HG03108 (cell line): ENCODE measurements around the gene COL8A1.

Experiments used
- ATAC-seq: cut with Tn5 transposase; IDR thresholded peaks from one replicate; pipeline ENCODE4 v1.9.1; 2021; ENCODE audit warnings: moderate library complexity; ENCODE audit not compliant: unreplicated experiment

Gene COL8A1

GRCh38 chr3:99781761-99782160 lies 143.4 kb downstream of the COL8A1 start:
- ATAC-seq = no peak

- ATAC-seq = no peak
Observed at GRCh38 chr3:99783011-99783573, 144.7 kb downstream of the COL8A1 start.

- ATAC-seq = peak; percentile 90
Observed at GRCh38 chr3:99789011-99789721, 150.8 kb downstream of the COL8A1 start.

GRCh38 chr3:99794485-99794884 lies 156.1 kb downstream of the COL8A1 start:
- no peak for ATAC-seq

- ATAC-seq = no peak
Observed at GRCh38 chr3:99795573-99795972, 157.2 kb downstream of the COL8A1 start.

- ATAC-seq = no peak
Observed at GRCh38 chr3:99799422-99799821, 161.0 kb downstream of the COL8A1 start.

- no peak for ATAC-seq
Observed at GRCh38 chr3:99803297-99803696, 164.9 kb downstream of the COL8A1 start.

- ATAC-seq = no peak
Observed at GRCh38 chr3:99805160-99805559, 166.8 kb downstream of the COL8A1 start.

- ATAC-seq = no peak
Observed at GRCh38 chr3:99808163-99808794, 169.9 kb downstream of the COL8A1 start.

GRCh38 chr3:99809565-99809964 lies 171.2 kb downstream of the COL8A1 start:
- ATAC-seq = no peak

GRCh38 chr3:99810403-99810802 lies 172.0 kb downstream of the COL8A1 start:
- ATAC-seq = no peak

- ATAC-seq = no peak
Observed at GRCh38 chr3:99817047-99817436, 178.6 kb downstream of the COL8A1 start.

GRCh38 chr3:99817437-99818240 lies 179.2 kb downstream of the COL8A1 start, which contains the start of gene CMSS1:
TSS of gene CMSS1 (plus strand) at chr3:99817862.
- peak; percentile 98 for ATAC-seq

- no peak for ATAC-seq
Observed at GRCh38 chr3:99818818-99819217, 180.4 kb downstream of the COL8A1 start.

- ATAC-seq = no peak
Observed at GRCh38 chr3:99823723-99824711, 185.6 kb downstream of the COL8A1 start.

GRCh38 chr3:99825004-99825640 lies 186.7 kb downstream of the COL8A1 start:
- no peak for ATAC-seq

GRCh38 chr3:99829844-99830243 lies 191.4 kb downstream of the COL8A1 start:
- no peak for ATAC-seq

GRCh38 chr3:99833617-99834205 lies 195.3 kb downstream of the COL8A1 start:
- no peak for ATAC-seq

GRCh38 chr3:99834211-99834957 lies 196.0 kb downstream of the COL8A1 start:
- no peak for ATAC-seq
